HepG2 (cell line): ENCODE results near the gene DPP7. TPM values are rescaled to one million over a fixed set of nuclear protein-coding genes. Genes with fewer than 3 reads are reported as not detected.

Experiments used
- ATAD3A ChIP-seq: sonication (generic); formaldehyde crosslinking; IDR thresholded peaks from 2 replicates; pipeline ENCODE4 v1.4.0; 2020; ENCODE audit warnings: missing genetic modification reagents
- HNF4A ChIP-seq: sonication (generic); formaldehyde crosslinking; IDR thresholded peaks from 2 replicates; pipeline ENCODE4 v1.4.0; 2020; ENCODE audit warnings: missing genetic modification reagents
- HOXA5 ChIP-seq: sonication (generic); formaldehyde crosslinking; IDR thresholded peaks from 2 replicates; pipeline ENCODE4 v1.4.0; 2020; ENCODE audit warnings: missing genetic modification reagents
- KLF12 ChIP-seq: sonication (generic); formaldehyde crosslinking; IDR thresholded peaks from 2 replicates; pipeline ENCODE4 v1.4.0; 2020; ENCODE audit warnings: missing genetic modification reagents, borderline replicate concordance
- REL ChIP-seq: sonication (generic); formaldehyde crosslinking; conservative IDR thresholded peaks from 2 replicates; pipeline ENCODE4 v1.8.0; 2022; ENCODE audit warnings: mild to moderate bottlenecking, missing genetic modification reagents, moderate library complexity
- SOX5 ChIP-seq: IDR thresholded peaks from 2 replicates; pipeline ENCODE4 v1.6.1; 2016; ENCODE audit warnings: borderline replicate concordance
- TCF12 ChIP-seq, 2 experiments: fragments of 450-650 bp in 1 of 2; sonication (generic) in 1 of 2; formaldehyde crosslinking in 1 of 2; IDR thresholded peaks; 2 replicates each; pipeline versions ENCODE4 v1.6.1 to v1.8.0; 2017 to 2022; ENCODE audit warnings: antibody characterized with exemption in 1 of 2, mild to moderate bottlenecking in 1 of 2, missing genetic modification reagents in 1 of 2, moderate library complexity in 1 of 2
- ZC3H4 ChIP-seq: sonication (generic); formaldehyde crosslinking; IDR thresholded peaks from 2 replicates; pipeline ENCODE4 v1.4.0; 2020; ENCODE audit warnings: missing genetic modification reagents, borderline replicate concordance
- ZEB1 ChIP-seq: IDR thresholded peaks from 2 replicates; pipeline ENCODE4 v1.6.1; 2012; ENCODE audit warnings: mild to moderate bottlenecking, low read depth, inconsistent platforms; ENCODE audit not compliant: insufficient replicate concordance
- ZNF121 ChIP-seq: sonication (generic); formaldehyde crosslinking; IDR thresholded peaks from 2 replicates; pipeline ENCODE4 v1.5.0; 2020; ENCODE audit warnings: mild to moderate bottlenecking, missing genetic modification reagents
- ZNF431 ChIP-seq: sonication (generic); formaldehyde crosslinking; IDR thresholded peaks from 2 replicates; pipeline ENCODE4 v1.9.0; 2022; ENCODE audit warnings: missing genetic modification reagents, low read depth, mild to moderate bottlenecking, borderline replicate concordance
- ZNF703 ChIP-seq: sonication (generic); formaldehyde crosslinking; IDR thresholded peaks from 2 replicates; pipeline ENCODE4 v1.5.1; 2020; ENCODE audit warnings: missing genetic modification reagents, mild to moderate bottlenecking, moderate library complexity, borderline replicate concordance
- ZSCAN31 ChIP-seq: sonication (generic); formaldehyde crosslinking; IDR thresholded peaks from 2 replicates; pipeline ENCODE4 v1.5.0; 2020; ENCODE audit warnings: low read depth, mild to moderate bottlenecking, missing genetic modification reagents
- polyA plus RNA-seq, 8 experiments: library from polyadenylated mRNA; depleted of rRNA in 3 of 8; stranded (reverse) in 7 of 8; unstranded in 1 of 8; fragments of >200 nt; fragmentation: Illumina TruSeq in 4 of 8; extraction: Trizol in 4 of 8; gene quantifications; 2 replicates each; pipeline versions ENCODE4 v1.2.1 to v1.2.3, GENCODE V29; 2011 to 2016; ENCODE audit warnings: low read depth in 4 of 8, missing spikeins in 1 of 8, mixed read lengths in 1 of 8; ENCODE audit not compliant: insufficient read depth in 1 of 8
- total RNA-seq, 5 experiments: library from RNA; depleted of rRNA; stranded (reverse); fragments of >200 nt; fragmentation: Illumina TruSeq; extraction: Trizol; gene quantifications; 2 replicates each; pipeline ENCODE4 v1.2.3, GENCODE V29; 2016; ENCODE audit warnings: low read depth in 1 of 5
- TF ChIP-seq, protein P1 (sequence below): sonication (generic); formaldehyde crosslinking; IDR thresholded peaks from 2 replicates; pipeline ENCODE4 v1.4.0; 2020; ENCODE audit warnings: missing genetic modification reagents
- TF ChIP-seq, protein P2 (sequence below): sonication (generic); formaldehyde crosslinking; IDR thresholded peaks from 2 replicates; pipeline ENCODE4 v1.5.1; 2020; ENCODE audit warnings: mild to moderate bottlenecking, missing genetic modification reagents

DPP7 gene
- total and polyA plus RNA-seq, 2 of the 13 experiments (the other 11 are each of a cell fraction or from before 2014, with no cell fraction given), result 1.2 to 4.5 TPM

DNA sequence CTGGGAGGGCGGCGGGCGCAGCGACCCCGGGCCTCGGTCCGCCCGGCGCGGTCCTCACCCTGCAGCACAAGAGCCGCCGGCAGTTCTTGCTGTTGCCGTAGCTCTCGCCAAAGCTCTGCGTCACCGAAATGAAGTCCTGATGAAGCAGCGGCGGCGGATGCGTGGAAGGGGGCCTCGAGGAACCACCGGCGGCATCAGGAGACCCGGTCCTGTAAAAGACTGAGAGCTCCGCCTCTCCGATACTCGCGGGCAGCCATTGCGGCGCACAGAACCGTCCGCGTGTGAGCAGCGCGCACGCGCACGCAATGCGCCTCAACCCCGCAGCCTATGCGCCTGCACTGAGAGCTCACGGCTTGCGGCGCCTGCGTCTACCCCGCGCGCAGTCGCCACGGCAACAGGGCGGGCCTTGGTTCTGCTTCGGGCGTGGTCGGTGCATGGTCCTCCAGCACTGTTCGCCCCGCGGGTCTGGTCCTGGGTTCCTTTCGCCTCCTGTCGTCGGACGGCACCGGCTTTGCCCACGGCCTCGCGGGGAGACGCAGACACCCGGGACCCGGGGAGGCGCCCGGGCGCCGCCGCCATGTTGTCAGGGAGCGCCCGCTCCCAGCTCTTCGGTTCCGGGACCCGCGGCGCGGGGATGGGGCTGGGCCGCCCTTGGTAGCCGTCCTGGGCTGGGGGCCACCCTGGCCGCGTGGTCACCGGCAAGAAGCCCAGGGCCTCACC, 15.1 kb upstream of the DPP7 start (continued):
- TF ChIP-seq, protein P1, sequence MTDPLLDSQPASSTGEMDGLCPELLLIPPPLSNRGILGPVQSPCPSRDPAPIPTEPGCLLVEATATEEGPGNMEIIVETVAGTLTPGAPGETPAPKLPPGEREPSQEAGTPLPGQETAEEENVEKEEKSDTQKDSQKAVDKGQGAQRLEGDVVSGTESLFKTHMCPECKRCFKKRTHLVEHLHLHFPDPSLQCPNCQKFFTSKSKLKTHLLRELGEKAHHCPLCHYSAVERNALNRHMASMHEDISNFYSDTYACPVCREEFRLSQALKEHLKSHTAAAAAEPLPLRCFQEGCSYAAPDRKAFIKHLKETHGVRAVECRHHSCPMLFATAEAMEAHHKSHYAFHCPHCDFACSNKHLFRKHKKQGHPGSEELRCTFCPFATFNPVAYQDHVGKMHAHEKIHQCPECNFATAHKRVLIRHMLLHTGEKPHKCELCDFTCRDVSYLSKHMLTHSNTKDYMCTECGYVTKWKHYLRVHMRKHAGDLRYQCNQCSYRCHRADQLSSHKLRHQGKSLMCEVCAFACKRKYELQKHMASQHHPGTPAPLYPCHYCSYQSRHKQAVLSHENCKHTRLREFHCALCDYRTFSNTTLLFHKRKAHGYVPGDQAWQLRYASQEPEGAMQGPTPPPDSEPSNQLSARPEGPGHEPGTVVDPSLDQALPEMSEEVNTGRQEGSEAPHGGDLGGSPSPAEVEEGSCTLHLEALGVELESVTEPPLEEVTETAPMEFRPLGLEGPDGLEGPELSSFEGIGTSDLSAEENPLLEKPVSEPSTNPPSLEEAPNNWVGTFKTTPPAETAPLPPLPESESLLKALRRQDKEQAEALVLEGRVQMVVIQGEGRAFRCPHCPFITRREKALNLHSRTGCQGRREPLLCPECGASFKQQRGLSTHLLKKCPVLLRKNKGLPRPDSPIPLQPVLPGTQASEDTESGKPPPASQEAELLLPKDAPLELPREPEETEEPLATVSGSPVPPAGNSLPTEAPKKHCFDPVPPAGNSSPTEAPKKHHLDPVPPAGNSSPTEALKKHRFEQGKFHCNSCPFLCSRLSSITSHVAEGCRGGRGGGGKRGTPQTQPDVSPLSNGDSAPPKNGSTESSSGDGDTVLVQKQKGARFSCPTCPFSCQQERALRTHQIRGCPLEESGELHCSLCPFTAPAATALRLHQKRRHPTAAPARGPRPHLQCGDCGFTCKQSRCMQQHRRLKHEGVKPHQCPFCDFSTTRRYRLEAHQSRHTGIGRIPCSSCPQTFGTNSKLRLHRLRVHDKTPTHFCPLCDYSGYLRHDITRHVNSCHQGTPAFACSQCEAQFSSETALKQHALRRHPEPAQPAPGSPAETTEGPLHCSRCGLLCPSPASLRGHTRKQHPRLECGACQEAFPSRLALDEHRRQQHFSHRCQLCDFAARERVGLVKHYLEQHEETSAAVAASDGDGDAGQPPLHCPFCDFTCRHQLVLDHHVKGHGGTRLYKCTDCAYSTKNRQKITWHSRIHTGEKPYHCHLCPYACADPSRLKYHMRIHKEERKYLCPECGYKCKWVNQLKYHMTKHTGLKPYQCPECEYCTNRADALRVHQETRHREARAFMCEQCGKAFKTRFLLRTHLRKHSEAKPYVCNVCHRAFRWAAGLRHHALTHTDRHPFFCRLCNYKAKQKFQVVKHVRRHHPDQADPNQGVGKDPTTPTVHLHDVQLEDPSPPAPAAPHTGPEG (CRISPR knock-in tag), result no peak
- TF ChIP-seq ATAD3A (no peak), ZEB1 (no peak), HOXA5 (CRISPR knock-in tag) (peak; percentile 76; the same call in 1 of the 2 replicates), ZNF121 (CRISPR knock-in tag) (no peak; the same call in 1 of the 2 replicates), SOX5 (CRISPR knock-in tag) (no peak), HNF4A (CRISPR knock-in tag) (peak; percentile 21; the same call in 1 of the 2 replicates), TCF12 (IDR thresholded peaks at IDR 0.05) (no peak), TCF12 (CRISPR knock-in tag; IDR thresholded peaks at IDR 0.05) (no peak; the same call in 1 of the 2 replicates), ZSCAN31 (CRISPR knock-in tag) (no peak; the same call in 1 of the 2 replicates), KLF12 (peak; percentile 77; the same call in 1 of the 2 replicates), ZNF703 (CRISPR knock-in tag) (peak; percentile 38; the same call in 1 of the 2 replicates), REL (0 out of 2 replicates have a peak, but pooled peaks have one; percentile 53), ZC3H4 (no peak), ZNF431 (CRISPR knock-in tag) (no peak)
- TF ChIP-seq, protein P2, sequence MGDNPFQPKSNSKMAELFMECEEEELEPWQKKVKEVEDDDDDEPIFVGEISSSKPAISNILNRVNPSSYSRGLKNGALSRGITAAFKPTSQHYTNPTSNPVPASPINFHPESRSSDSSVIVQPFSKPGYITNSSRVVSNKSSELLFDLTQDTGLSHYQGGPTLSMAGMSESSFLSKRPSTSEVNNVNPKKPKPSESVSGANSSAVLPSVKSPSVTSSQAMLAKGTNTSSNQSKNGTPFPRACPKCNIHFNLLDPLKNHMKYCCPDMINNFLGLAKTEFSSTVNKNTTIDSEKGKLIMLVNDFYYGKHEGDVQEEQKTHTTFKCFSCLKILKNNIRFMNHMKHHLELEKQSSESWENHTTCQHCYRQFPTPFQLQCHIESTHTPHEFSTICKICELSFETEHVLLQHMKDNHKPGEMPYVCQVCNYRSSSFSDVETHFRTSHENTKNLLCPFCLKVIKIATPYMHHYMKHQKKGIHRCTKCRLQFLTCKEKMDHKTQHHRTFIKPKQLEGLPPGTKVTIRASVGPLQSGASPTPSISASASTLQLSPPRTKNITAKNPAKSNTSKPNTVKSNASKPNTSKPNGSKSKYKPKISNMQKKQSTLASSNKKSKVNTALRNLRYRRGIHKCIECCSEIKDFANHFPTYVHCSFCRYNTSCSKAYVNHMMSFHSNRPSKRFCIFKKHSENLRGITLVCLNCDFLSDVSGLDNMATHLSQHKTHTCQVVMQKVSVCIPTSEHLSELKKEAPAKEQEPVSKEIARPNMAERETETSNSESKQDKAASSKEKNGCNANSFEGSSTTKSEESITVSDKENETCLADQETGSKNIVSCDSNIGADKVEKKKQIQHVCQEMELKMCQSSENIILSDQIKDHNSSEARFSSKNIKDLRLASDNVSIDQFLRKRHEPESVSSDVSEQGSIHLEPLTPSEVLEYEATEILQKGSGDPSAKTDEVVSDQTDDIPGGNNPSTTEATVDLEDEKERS (CRISPR knock-in tag), result peak; percentile 75
